H9 (cell line): ENCODE data around the gene OR2Z1. TPM values are rescaled to one million over a fixed set of nuclear protein-coding genes. Genes with fewer than 3 reads are reported as not detected.
"Not testable (repeated sequence)": the region's sequence is repeated elsewhere in the genome, so short reads cannot be mapped to it uniquely, and the experiment has no call there.

Experiments
- DNase-seq: peaks from one replicate; pipeline ENCODE4 v3.0.0-alpha.2; 2017
- H2AFZ ChIP-seq: one replicate; pipeline ENCODE4 v1.6.1; 2013; ENCODE audit warnings: mild to moderate bottlenecking, low read length, control low read depth, moderate library complexity
- H2AK5ac ChIP-seq: 2 replicates; pipeline ENCODE4 v1.6.1; 2013; ENCODE audit warnings: low read length, control low read depth, mixed read lengths; ENCODE audit not compliant: insufficient read length
- H2BK120ac ChIP-seq: one replicate; pipeline ENCODE4 v1.6.1; 2013; ENCODE audit warnings: low read depth, mild to moderate bottlenecking, low read length, control low read depth, inconsistent platforms; ENCODE audit not compliant: poor library complexity, severe bottlenecking
- H2BK12ac ChIP-seq: 2 replicates; pipeline ENCODE4 v1.6.1; 2013; ENCODE audit warnings: low read length, control low read depth, mixed read lengths, low read depth; ENCODE audit not compliant: insufficient read length
- H2BK15ac ChIP-seq: 2 replicates; pipeline ENCODE4 v1.6.1; 2013; ENCODE audit warnings: low read depth, low read length, control low read depth
- H2BK20ac ChIP-seq: one replicate; pipeline ENCODE4 v1.6.1; 2013; ENCODE audit warnings: low read depth, mild to moderate bottlenecking, low read length, control low read depth, inconsistent platforms; ENCODE audit not compliant: poor library complexity, severe bottlenecking
- H2BK5ac ChIP-seq: 2 replicates; pipeline ENCODE4 v1.6.1; 2013; ENCODE audit warnings: low read length, control low read depth, mixed read lengths; ENCODE audit not compliant: insufficient read length
- H3K14ac ChIP-seq: 2 replicates; pipeline ENCODE4 v1.6.1; 2013; ENCODE audit warnings: low read length, control low read depth; ENCODE audit not compliant: insufficient read depth
- H3K18ac ChIP-seq: 2 replicates; pipeline ENCODE4 v1.6.1; 2013; ENCODE audit warnings: low read depth, mild to moderate bottlenecking, mixed read lengths, low read length, control low read depth; ENCODE audit not compliant: insufficient read length
- H3K23ac ChIP-seq: 2 replicates; pipeline ENCODE4 v1.6.1; 2013; ENCODE audit warnings: low read length, control low read depth, mixed read lengths, low read depth; ENCODE audit not compliant: insufficient read length
- H3K23me2 ChIP-seq: 2 replicates; pipeline ENCODE4 v1.6.1; 2013; ENCODE audit warnings: low read depth, mild to moderate bottlenecking, mixed read lengths, low read length, control low read depth; ENCODE audit not compliant: insufficient read length, poor library complexity, severe bottlenecking
- H3K27ac ChIP-seq: 2 replicates; pipeline ENCODE4 v1.5.1; 2013; ENCODE audit warnings: low read length, control low read depth, mixed read lengths, low read depth; ENCODE audit not compliant: insufficient read length
- H3K27me3 ChIP-seq: 2 replicates; pipeline ENCODE4 v1.6.1; 2013; ENCODE audit warnings: low read length, control low read depth, inconsistent platforms; ENCODE audit not compliant: insufficient read depth
- H3K4ac ChIP-seq: 2 replicates; pipeline ENCODE4 v1.6.1; 2013; ENCODE audit warnings: low read depth, mild to moderate bottlenecking, control low read depth, inconsistent platforms, low read length, moderate library complexity
- H3K4me1 ChIP-seq: 2 replicates; pipeline ENCODE4 v1.6.1; 2013; ENCODE audit warnings: low read length, control low read depth, inconsistent platforms; ENCODE audit not compliant: insufficient read depth
- H3K4me2 ChIP-seq: 2 replicates; pipeline ENCODE4 v1.6.1; 2013; ENCODE audit warnings: low read length, control low read depth, mixed read lengths; ENCODE audit not compliant: insufficient read length, insufficient read depth
- H3K56ac ChIP-seq: 2 replicates; pipeline ENCODE4 v1.6.1; 2013; ENCODE audit warnings: low read depth, mild to moderate bottlenecking, mixed read lengths, low read length, control low read depth; ENCODE audit not compliant: insufficient read length
- H3K79me1 ChIP-seq: 2 replicates; pipeline ENCODE4 v1.6.1; 2013; ENCODE audit warnings: low read depth, mild to moderate bottlenecking, moderate library complexity, low read length, control low read depth, inconsistent platforms; ENCODE audit not compliant: insufficient read depth, poor library complexity, severe bottlenecking
- H3K79me2 ChIP-seq: 2 replicates; pipeline ENCODE4 v1.6.1; 2013; ENCODE audit warnings: low read length, control low read depth, inconsistent platforms; ENCODE audit not compliant: insufficient read depth
- H3K9ac ChIP-seq: 2 replicates; pipeline ENCODE4 v1.6.1; 2013; ENCODE audit warnings: low read length, control low read depth, mixed read lengths; ENCODE audit not compliant: insufficient read length; ENCODE audit errors: extremely low read depth
- H3K9me3 ChIP-seq: one replicate; pipeline ENCODE4 v1.6.1; 2013; ENCODE audit warnings: low read depth, low read length, inconsistent platforms; ENCODE audit not compliant: control insufficient read depth
- H3T11ph ChIP-seq: one replicate; pipeline ENCODE4 v1.6.1; 2013; ENCODE audit warnings: mild to moderate bottlenecking, low read length, control low read depth, inconsistent platforms
- H4K20me1 ChIP-seq: one replicate; pipeline ENCODE4 v1.6.1; 2013; ENCODE audit not compliant: control insufficient read depth, insufficient read length, insufficient read depth
- H4K5ac ChIP-seq: 2 replicates; pipeline ENCODE4 v1.6.1; 2013; ENCODE audit warnings: low read depth, mild to moderate bottlenecking, mixed read lengths, low read length, control low read depth; ENCODE audit not compliant: insufficient read length
- H4K8ac ChIP-seq: replicated peaks from 2 replicates; pipeline ENCODE4 v1.6.1; 2013; ENCODE audit warnings: low read length, control low read depth, mixed read lengths, low read depth; ENCODE audit not compliant: insufficient read length
- H4K91ac ChIP-seq: 2 replicates; pipeline ENCODE4 v1.6.1; 2013; ENCODE audit warnings: low read depth, mild to moderate bottlenecking, moderate library complexity, mixed read lengths, low read length, control low read depth; ENCODE audit not compliant: insufficient read length
- H3K27ac Mint-ChIP-seq, 3 experiments: 2 replicates in 2 of 3; 3 replicates in 1 of 3; pipeline ENCODE4 v1.8.0; 2020 to 2021; ENCODE audit warnings: mixed read lengths in 3 of 3, mild to moderate bottlenecking in 1 of 3, moderate library complexity in 1 of 3
- H3K27me3 Mint-ChIP-seq: 2 replicates; pipeline ENCODE4 v1.8.0; 2021; ENCODE audit warnings: low read depth, mild to moderate bottlenecking, moderate library complexity, mixed read lengths
- H3K36me3 Mint-ChIP-seq, 3 experiments: 2 replicates in 2 of 3; 3 replicates in 1 of 3; pipeline ENCODE4 v1.8.0; 2020 to 2021; ENCODE audit warnings: low read depth in 3 of 3, mixed read lengths in 3 of 3; ENCODE audit not compliant: insufficient read depth in 1 of 3
- H3K4me1 Mint-ChIP-seq, 2 experiments: 2 replicates each; pipeline ENCODE4 v1.8.0; 2020; ENCODE audit warnings: mixed read lengths in 2 of 2
- H3K4me3 Mint-ChIP-seq, 2 experiments: 2 replicates in 1 of 2; 3 replicates in 1 of 2; pipeline ENCODE4 v1.8.0; 2020 to 2021; ENCODE audit warnings: mild to moderate bottlenecking in 2 of 2, mixed read lengths in 2 of 2, moderate library complexity in 1 of 2
- H3K9me3 Mint-ChIP-seq, 2 experiments: 2 replicates in 1 of 2; 3 replicates in 1 of 2; pipeline ENCODE4 v1.8.0; 2020; ENCODE audit warnings: mild to moderate bottlenecking in 2 of 2, mixed read lengths in 2 of 2, moderate library complexity in 1 of 2
- WGBS: extraction: QIAGEN DNeasy Blood & Tissue Kit; methylation state at CpG from one replicate; pipeline ENCODE4 v1.1.7; 2013; ENCODE audit warnings: missing lambda C conversion rate, low lambda C conversion rate, mixed read lengths; ENCODE audit not compliant: insufficient read length; ENCODE audit errors: extremely low coverage; 5-methylcytosine and 5-hydroxymethylcytosine counted together
- total RNA-seq: library from RNA; stranded (reverse); gene quantifications from 2 replicates; pipeline ENCODE4 v1.2.1, GENCODE V29; 2021

Gene OR2Z1
- total RNA-seq, 1 experiment from 2014 or later: not detected

DNA sequence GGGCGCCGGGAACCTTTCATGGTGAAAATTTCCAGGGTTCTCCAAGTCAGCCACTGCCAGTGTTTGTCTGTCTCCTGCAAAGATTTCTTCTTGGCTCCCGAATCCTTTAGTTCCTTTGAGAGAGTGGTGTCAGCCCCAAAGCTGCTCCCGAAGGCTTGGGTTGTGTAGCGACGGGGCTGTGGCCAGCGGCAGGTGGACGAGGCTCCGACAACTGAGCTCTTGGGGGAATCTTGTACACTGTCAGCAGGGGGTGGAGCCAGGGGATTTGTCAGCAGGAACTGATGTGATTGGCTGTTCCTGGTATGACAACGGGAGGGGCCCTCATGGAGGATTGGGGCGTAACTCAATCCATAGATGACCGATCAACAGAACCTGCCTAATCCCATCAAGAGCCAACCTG is 52.2 kb downstream of the OR2Z1 start:
- H3K36me3 Mint-ChIP-seq, H2BK15ac ChIP-seq, H3K23me2 ChIP-seq, H2BK12ac ChIP-seq, H3K14ac ChIP-seq, H3K4me1 Mint-ChIP-seq, H2BK20ac ChIP-seq, H3K27ac Mint-ChIP-seq, H3T11ph ChIP-seq, H3K23ac ChIP-seq, H3K27me3 Mint-ChIP-seq, H4K8ac ChIP-seq, H3K9me3 ChIP-seq, DNase-seq, H4K20me1 ChIP-seq, H2BK5ac ChIP-seq, H4K5ac ChIP-seq, H2AK5ac ChIP-seq, H3K27ac ChIP-seq, H3K27me3 ChIP-seq, H3K56ac ChIP-seq, H3K9me3 Mint-ChIP-seq, H3K9ac ChIP-seq, H2AFZ ChIP-seq, H3K18ac ChIP-seq, H3K4me1 ChIP-seq, H4K91ac ChIP-seq, H3K4me2 ChIP-seq, H2BK120ac ChIP-seq, H3K4ac ChIP-seq, H3K79me2 ChIP-seq, H3K79me1 ChIP-seq, H3K4me3 Mint-ChIP-seq: not testable (repeated sequence)
- no CpG with 5 or more reads among the region's 12 CpGs for WGBS

Other genes with a start within 250 kb of the OR2Z1 start
- gene PRAM1, start 219.0 kb upstream of the OR2Z1 start, total RNA-seq: 0.44 TPM in 2 replicates
- gene ZNF414, start 207.5 kb upstream of the OR2Z1 start, total RNA-seq: 29.3 and 38.1 TPM in 2 replicates
- 1.0 and 1.2 TPM in 2 replicates for gene MYO1F, start 144.2 kb upstream of the OR2Z1 start, total RNA-seq
- gene ADAMTS10, start 110.9 kb upstream of the OR2Z1 start, total RNA-seq: 25.6 and 26.5 TPM in 2 replicates
- gene NFILZ, start 91.0 kb upstream of the OR2Z1 start, total RNA-seq: not detected in 2 replicates
- gene ACTL9, start 22.8 kb upstream of the OR2Z1 start, total RNA-seq: not detected in 2 replicates
- 30.2 and 30.5 TPM in 2 replicates for gene ZNF558, start 110.7 kb downstream of the OR2Z1 start, total RNA-seq
- not detected in 2 replicates for gene MBD3L1, start 110.7 kb downstream of the OR2Z1 start, total RNA-seq